ENCODE results near the gene MUC6.

GRCh38 chr11:1013631-1013935 is 22.9 kb downstream of the MUC6 start:
- TF ChIP-seq CTCF (conservative IDR thresholded peaks at IDR 0.05; ENCODE audit: low read depth, low read length) (no peak), EZH2 (IDR thresholded peaks at IDR 0.05; ENCODE audit: borderline replicate concordance, low read depth, low read length, poor library complexity, severe bottlenecking) (no peak)
